Measurements from ENCODE around the gene KIAA1958.

The KIAA1958 gene

GRCh38 chr9:112689161-112689740 lies 202.6 kb downstream of the KIAA1958 start:
- Histone ChIP-seq H3K36me3 (ENCODE audit: insufficient read depth, low read length) (peaks cover 54% of the 10 kb centered on the region), H3K27me3 (ENCODE audit: control insufficient read depth in 1 of 2, insufficient read depth in 2 of 2, low read length in 2 of 2) (no peaks in the 10 kb centered on the region), H3K4me3 (ENCODE audit: low read depth in 1 of 2, low read length in 2 of 2) (no peak overlapping the region), H3K4me1 (ENCODE audit: insufficient read depth, low read length) (no peaks in the 10 kb centered on the region), H3K27ac (ENCODE audit: low read depth, low read length) (no peak overlapping the region), H3K9ac (ENCODE audit: low read length) (no peak overlapping the region), H3K9me3 (ENCODE audit: low read length) (no peaks in the 10 kb centered on the region)

- H3K9me3 ChIP-seq (ENCODE audit: low read length): no peaks in the 10 kb centered on the region
- H3K36me3 ChIP-seq (ENCODE audit: insufficient read depth, low read length): peaks cover 48% of the 10 kb centered on the region
- no peaks in the 10 kb centered on the region for H3K4me1 ChIP-seq (ENCODE audit: insufficient read depth, low read length)
- no peak overlapping the region for H3K4me3 ChIP-seq (ENCODE audit: low read depth in 1 of 2, low read length in 2 of 2)
- no peak overlapping the region for H3K27ac ChIP-seq (ENCODE audit: low read depth, low read length)
- no peaks in the 10 kb centered on the region for H3K27me3 ChIP-seq (ENCODE audit: control insufficient read depth in 1 of 2, insufficient read depth in 2 of 2, low read length in 2 of 2)
- H3K9ac ChIP-seq (ENCODE audit: low read length): no peak overlapping the region
Measured at GRCh38 chr9:112694706-112695555, 208.3 kb downstream of the KIAA1958 start.

- Histone ChIP-seq H3K27ac (ENCODE audit: low read depth, low read length) (no peak overlapping the region), H3K9ac (ENCODE audit: low read length) (no peak overlapping the region), H3K4me3 (ENCODE audit: low read depth in 1 of 2, low read length in 2 of 2) (no peak overlapping the region), H3K27me3 (ENCODE audit: control insufficient read depth in 1 of 2, insufficient read depth in 2 of 2, low read length in 2 of 2) (no peaks in the 10 kb centered on the region), H3K36me3 (ENCODE audit: insufficient read depth, low read length) (peaks cover 32% of the 10 kb centered on the region), H3K9me3 (ENCODE audit: low read length) (no peaks in the 10 kb centered on the region), H3K4me1 (ENCODE audit: insufficient read depth, low read length) (no peaks in the 10 kb centered on the region)
Measured at GRCh38 chr9:112696461-112696860, 209.8 kb downstream of the KIAA1958 start.

GRCh38 chr9:112699230-112699629 lies 212.6 kb downstream of the KIAA1958 start:
- no peaks in the 10 kb centered on the region for H3K27me3 ChIP-seq (ENCODE audit: control insufficient read depth in 1 of 2, insufficient read depth in 2 of 2, low read length in 2 of 2)
- H3K27ac ChIP-seq (ENCODE audit: low read depth, low read length): no peak overlapping the region
- H3K4me1 ChIP-seq (ENCODE audit: insufficient read depth, low read length): no peaks in the 10 kb centered on the region
- no peaks in the 10 kb centered on the region for H3K9me3 ChIP-seq (ENCODE audit: low read length)
- peaks cover 13% of the 10 kb centered on the region for H3K36me3 ChIP-seq (ENCODE audit: insufficient read depth, low read length)
- H3K4me3 ChIP-seq (ENCODE audit: low read depth in 1 of 2, low read length in 2 of 2): no peak overlapping the region
- no peak overlapping the region for H3K9ac ChIP-seq (ENCODE audit: low read length)

- Histone ChIP-seq H3K9me3 (ENCODE audit: low read length) (no peaks in the 10 kb centered on the region), H3K9ac (ENCODE audit: low read length) (no peak overlapping the region), H3K36me3 (ENCODE audit: insufficient read depth, low read length) (peaks cover 13% of the 10 kb centered on the region), H3K4me1 (ENCODE audit: insufficient read depth, low read length) (no peaks in the 10 kb centered on the region), H3K4me3 (ENCODE audit: low read depth in 1 of 2, low read length in 2 of 2) (no peak overlapping the region), H3K27me3 (ENCODE audit: control insufficient read depth in 1 of 2, insufficient read depth in 2 of 2, low read length in 2 of 2) (no peaks in the 10 kb centered on the region), H3K27ac (ENCODE audit: low read depth, low read length) (no peak overlapping the region)
Measured at GRCh38 chr9:112700085-112700484, 213.5 kb downstream of the KIAA1958 start.

- H3K4me3 ChIP-seq (ENCODE audit: low read depth in 1 of 2, low read length in 2 of 2): no peak overlapping the region
- no peaks in the 10 kb centered on the region for H3K4me1 ChIP-seq (ENCODE audit: insufficient read depth, low read length)
- H3K9me3 ChIP-seq (ENCODE audit: low read length): no peaks in the 10 kb centered on the region
- H3K27ac ChIP-seq (ENCODE audit: low read depth, low read length): no peak overlapping the region
- no peaks in the 10 kb centered on the region for H3K27me3 ChIP-seq (ENCODE audit: control insufficient read depth in 1 of 2, insufficient read depth in 2 of 2, low read length in 2 of 2)
- H3K36me3 ChIP-seq (ENCODE audit: insufficient read depth, low read length): no peaks in the 10 kb centered on the region
- H3K9ac ChIP-seq (ENCODE audit: low read length): no peak overlapping the region
Measured at GRCh38 chr9:112703304-112703703, 216.7 kb downstream of the KIAA1958 start.

- H3K27ac ChIP-seq (ENCODE audit: low read depth, low read length): no peak overlapping the region
- no peaks in the 10 kb centered on the region for H3K9me3 ChIP-seq (ENCODE audit: low read length)
- H3K4me1 ChIP-seq (ENCODE audit: insufficient read depth, low read length): no peaks in the 10 kb centered on the region
- H3K36me3 ChIP-seq (ENCODE audit: insufficient read depth, low read length): no peaks in the 10 kb centered on the region
- H3K9ac ChIP-seq (ENCODE audit: low read length): no peak overlapping the region
- H3K4me3 ChIP-seq (ENCODE audit: low read depth in 1 of 2, low read length in 2 of 2): no peak overlapping the region
- no peaks in the 10 kb centered on the region for H3K27me3 ChIP-seq (ENCODE audit: control insufficient read depth in 1 of 2, insufficient read depth in 2 of 2, low read length in 2 of 2)
Measured at GRCh38 chr9:112705768-112706427, 219.3 kb downstream of the KIAA1958 start.

GRCh38 chr9:112711050-112711689 lies 224.5 kb downstream of the KIAA1958 start:
- Histone ChIP-seq H3K9me3 (ENCODE audit: low read length) (no peaks in the 10 kb centered on the region), H3K36me3 (ENCODE audit: insufficient read depth, low read length) (no peaks in the 10 kb centered on the region), H3K9ac (ENCODE audit: low read length) (no peak overlapping the region), H3K4me3 (ENCODE audit: low read depth in 1 of 2, low read length in 2 of 2) (no peak overlapping the region), H3K27ac (ENCODE audit: low read depth, low read length) (no peak overlapping the region), H3K27me3 (ENCODE audit: control insufficient read depth in 1 of 2, insufficient read depth in 2 of 2, low read length in 2 of 2) (no peaks in the 10 kb centered on the region), H3K4me1 (ENCODE audit: insufficient read depth, low read length) (no peaks in the 10 kb centered on the region)

- Histone ChIP-seq H3K4me1 (ENCODE audit: insufficient read depth, low read length) (peaks cover 7% of the 10 kb centered on the region), H3K4me3 (ENCODE audit: low read depth in 1 of 2, low read length in 2 of 2) (no peak overlapping the region), H3K36me3 (ENCODE audit: insufficient read depth, low read length) (no peaks in the 10 kb centered on the region), H3K27ac (ENCODE audit: low read depth, low read length) (no peak overlapping the region), H3K9ac (ENCODE audit: low read length) (no peak overlapping the region), H3K9me3 (ENCODE audit: low read length) (no peaks in the 10 kb centered on the region), H3K27me3 (ENCODE audit: control insufficient read depth in 1 of 2, insufficient read depth in 2 of 2, low read length in 2 of 2) (no peaks in the 10 kb centered on the region)
Measured at GRCh38 chr9:112712678-112713077, 226.1 kb downstream of the KIAA1958 start.

- no peaks in the 10 kb centered on the region for H3K36me3 ChIP-seq (ENCODE audit: insufficient read depth, low read length)
- H3K9ac ChIP-seq (ENCODE audit: low read length): peak within 1 kb of the TSS; percentile 71
- H3K27ac ChIP-seq (ENCODE audit: low read depth, low read length): peak within 1 kb of the TSS; percentile 86
- H3K4me3 ChIP-seq (ENCODE audit: low read depth in 1 of 2, low read length in 2 of 2): peak within 1 kb of the TSS; percentile 86 to 91
- no peaks in the 10 kb centered on the region for H3K9me3 ChIP-seq (ENCODE audit: low read length)
- H3K4me1 ChIP-seq (ENCODE audit: insufficient read depth, low read length): peaks cover 7% of the 10 kb centered on the region
- H3K27me3 ChIP-seq (ENCODE audit: control insufficient read depth in 1 of 2, insufficient read depth in 2 of 2, low read length in 2 of 2): no peaks in the 10 kb centered on the region
Measured at GRCh38 chr9:112717661-112718331, 231.2 kb downstream of the KIAA1958 start, which contains the start of gene INIP. Gene INIP, minus strand, starts transcription at chr9:112718117. Its CDS starts 1,632 bp downstream, at chr9:112716485.

Measured in muscle layer of colon (tissue), 2 donors.